Hepatocyte (in vitro differentiated cells): ENCODE results near the gene NT5C. TPM values are rescaled to one million over a fixed set of nuclear protein-coding genes. Genes with fewer than 3 reads are reported as not detected.

ENCODE experiments used
- DNase-seq: peaks from one replicate; pipeline ENCODE4 v3.0.0-alpha.2; 2016; ENCODE audit warnings: low spot score
- H2AFZ ChIP-seq: fragments of 200-600 bp; sonication (generic); 2 replicates; pipeline ENCODE4 v1.6.0; 2016; ENCODE audit warnings: antibody characterized with exemption, mild to moderate bottlenecking
- H3K27ac ChIP-seq: fragments of 200-600 bp; sonication (generic); 2 replicates; pipeline ENCODE4 v1.5.1; 2016; ENCODE audit warnings: mild to moderate bottlenecking
- H3K27me3 ChIP-seq: fragments of 200-600 bp; sonication (generic); 2 replicates; pipeline ENCODE4 v1.6.1; 2016
- H3K36me3 ChIP-seq: fragments of 200-600 bp; sonication (generic); replicated peaks from 2 replicates; pipeline ENCODE4 v1.5.1; 2016; ENCODE audit warnings: low read depth; ENCODE audit not compliant: insufficient read depth
- H3K4me1 ChIP-seq: fragments of 200-600 bp; sonication (generic); 2 replicates; pipeline ENCODE4 v1.5.1; 2016; ENCODE audit warnings: mild to moderate bottlenecking, moderate library complexity; ENCODE audit not compliant: insufficient read depth
- H3K4me2 ChIP-seq: fragments of 200-600 bp; sonication (generic); 2 replicates; pipeline ENCODE4 v1.6.0; 2016
- H3K4me3 ChIP-seq: fragments of 200-600 bp; sonication (generic); 2 replicates; pipeline ENCODE4 v1.5.1; 2016; ENCODE audit warnings: mild to moderate bottlenecking
- H3K79me2 ChIP-seq: fragments of 200-600 bp; sonication (generic); 2 replicates; pipeline ENCODE4 v1.6.0; 2017; ENCODE audit warnings: mild to moderate bottlenecking
- H3K9me2 ChIP-seq: fragments of 200-600 bp; sonication (generic); replicated peaks from 2 replicates; pipeline ENCODE4 v1.6.0; 2017; ENCODE audit warnings: mild to moderate bottlenecking; ENCODE audit not compliant: insufficient read depth
- H3K9me3 ChIP-seq: fragments of 200-600 bp; sonication (generic); 2 replicates; pipeline ENCODE4 v1.5.1; 2016; ENCODE audit warnings: low read depth, mild to moderate bottlenecking
- H4K20me1 ChIP-seq: fragments of 200-600 bp; sonication (generic); 2 replicates; pipeline ENCODE4 v1.6.0; 2016; ENCODE audit warnings: mild to moderate bottlenecking; ENCODE audit not compliant: insufficient read depth, poor library complexity, severe bottlenecking
- CTCF ChIP-seq: fragments of 200-600 bp; sonication (generic); IDR thresholded peaks from 2 replicates; pipeline ENCODE4 v1.5.1; 2016; ENCODE audit warnings: antibody characterized with exemption, mild to moderate bottlenecking; ENCODE audit not compliant: poor library complexity
- EZH2 ChIP-seq: fragments of 200-600 bp; sonication (generic); IDR thresholded peaks from 2 replicates; pipeline ENCODE4 v1.6.1; 2016; ENCODE audit warnings: antibody characterized with exemption, mild to moderate bottlenecking, borderline replicate concordance
- EZH2phosphoT487 ChIP-seq: fragments of 200-600 bp; sonication (generic); IDR thresholded peaks from one replicate; pipeline ENCODE4 v1.6.1; 2018; ENCODE audit warnings: antibody characterized with exemption, mild to moderate bottlenecking, low read depth, moderate library complexity; ENCODE audit not compliant: unreplicated experiment, severe bottlenecking
- WGBS: methylation state at CpG from one replicate; pipeline ENCODE4 v1.1.6; 2016; ENCODE audit warnings: low lambda C conversion rate; ENCODE audit errors: missing lambda C conversion rate; 5-methylcytosine and 5-hydroxymethylcytosine counted together
- polyA plus RNA-seq: library from polyadenylated mRNA; unstranded; fragments of >200 nt; fragmentation: Nextera tagmentation; extraction: Ambion mirVana; gene quantifications from 2 replicates; pipeline ENCODE4 v1.2.1, GENCODE V29; 2016
- total RNA-seq: library from RNA; depleted of rRNA; stranded (reverse); fragments of >200 nt; gene quantifications from 2 replicates; pipeline ENCODE4 v1.2.3, GENCODE V29; 2014

Gene NT5C
- total and polyA plus RNA-seq, 2 experiments from 2014 or later = 46.3 to 73.3 TPM

DNA sequence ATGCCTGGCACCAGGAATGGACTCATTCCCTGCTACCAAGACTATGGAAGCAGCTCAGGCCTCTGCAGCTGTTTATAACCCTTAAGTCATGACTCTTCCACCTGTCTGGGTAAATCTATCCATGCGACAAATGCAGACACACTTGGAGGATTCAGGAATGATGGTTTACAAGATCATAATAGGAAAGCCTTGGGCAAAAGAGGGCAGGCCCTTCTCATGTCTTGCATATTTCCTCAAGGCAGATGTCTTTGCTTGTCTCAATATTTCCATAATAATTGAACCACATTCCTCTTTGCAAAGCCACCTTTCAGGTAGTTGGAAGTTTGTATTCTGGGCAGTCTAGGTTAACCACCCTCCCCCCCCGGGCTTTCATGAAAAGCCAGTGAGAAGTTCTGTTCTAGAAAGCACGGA is 23.7 kb upstream of the NT5C start:
- 83% methylated on average over 3 of the region's 3 CpGs for WGBS
- Histone ChIP-seq H3K4me1 (peaks cover 7% of the 10 kb centered on the region), H3K36me3 (no peaks in the 10 kb centered on the region), H3K9me3 (no peaks in the 10 kb centered on the region), H3K27me3 (no peaks in the 10 kb centered on the region), H4K20me1 (no peaks in the 10 kb centered on the region), H3K27ac (peak overlapping the region; percentile 4), H3K4me3 (no peak overlapping the region), H3K79me2 (peaks cover 38% of the 10 kb centered on the region), H3K9me2 (no peaks in the 10 kb centered on the region), H2AFZ (no peak overlapping the region), H3K4me2 (peak overlapping the region; percentile 68)
- no peak for TF ChIP-seq CTCF
- TF ChIP-seq EZH2phosphoT487 = no peak
- TF ChIP-seq EZH2 = no peak
- DNase-seq = no peak

GRCh38 chr17:75154195-75155106 is 22.9 kb upstream of the NT5C start, which contains the start of gene JPT1:
JPT1 (minus strand) TSS chr17:75154512; CDS start chr17:75154397, 115 bp downstream.
- Histone ChIP-seq H3K9me3 (no peaks in the 10 kb centered on the region), H4K20me1 (no peaks in the 10 kb centered on the region), H3K79me2 (peaks cover 45% of the 10 kb centered on the region), H3K9me2 (no peaks in the 10 kb centered on the region), H3K4me2 (peak within 1 kb of the TSS; percentile 76), H3K4me1 (peaks cover 7% of the 10 kb centered on the region), H3K36me3 (no peaks in the 10 kb centered on the region), H3K27ac (peak within 1 kb of the TSS; percentile 80), H2AFZ (no peak within 1 kb of the TSS), H3K4me3 (peak within 1 kb of the TSS; percentile 57), H3K27me3 (no peaks in the 10 kb centered on the region)
- DNase-seq = peak; percentile 99
- TF ChIP-seq EZH2 (no peak), CTCF (no peak), EZH2phosphoT487 (no peak)
- WGBS = 5% methylated on average over 45 of the region's 67 CpGs

- Histone ChIP-seq H2AFZ (no peak overlapping the region), H3K4me2 (peak overlapping the region; percentile 76), H3K9me2 (no peaks in the 10 kb centered on the region), H3K27me3 (no peaks in the 10 kb centered on the region), H3K9me3 (no peaks in the 10 kb centered on the region), H3K27ac (peak overlapping the region; percentile 80), H3K4me3 (peak overlapping the region; percentile 57), H3K36me3 (no peaks in the 10 kb centered on the region), H3K79me2 (peaks cover 52% of the 10 kb centered on the region), H4K20me1 (no peaks in the 10 kb centered on the region), H3K4me1 (peaks cover 7% of the 10 kb centered on the region)
- DNase-seq = peak; percentile 44
- no peak for TF ChIP-seq EZH2
- no peak for TF ChIP-seq EZH2phosphoT487
- no peak for TF ChIP-seq CTCF
- WGBS = 1% methylated on average over 26 of the region's 35 CpGs
These were observed 22.2 kb upstream of the NT5C start for GRCh38 chr17:75153780-75154194.
